HG02571 (cell line): ENCODE results near the gene GNG13.
"Not testable (repeated sequence)": the region's sequence is repeated elsewhere in the genome, so short reads cannot be mapped to it uniquely, and the experiment has no call there.

Experiments used
- ATAC-seq: cut with Tn5 transposase; IDR thresholded peaks from one replicate; pipeline ENCODE4 v1.9.1; 2021; ENCODE audit warnings: mild to moderate bottlenecking, moderate library complexity; ENCODE audit not compliant: unreplicated experiment

Gene GNG13

DNA sequence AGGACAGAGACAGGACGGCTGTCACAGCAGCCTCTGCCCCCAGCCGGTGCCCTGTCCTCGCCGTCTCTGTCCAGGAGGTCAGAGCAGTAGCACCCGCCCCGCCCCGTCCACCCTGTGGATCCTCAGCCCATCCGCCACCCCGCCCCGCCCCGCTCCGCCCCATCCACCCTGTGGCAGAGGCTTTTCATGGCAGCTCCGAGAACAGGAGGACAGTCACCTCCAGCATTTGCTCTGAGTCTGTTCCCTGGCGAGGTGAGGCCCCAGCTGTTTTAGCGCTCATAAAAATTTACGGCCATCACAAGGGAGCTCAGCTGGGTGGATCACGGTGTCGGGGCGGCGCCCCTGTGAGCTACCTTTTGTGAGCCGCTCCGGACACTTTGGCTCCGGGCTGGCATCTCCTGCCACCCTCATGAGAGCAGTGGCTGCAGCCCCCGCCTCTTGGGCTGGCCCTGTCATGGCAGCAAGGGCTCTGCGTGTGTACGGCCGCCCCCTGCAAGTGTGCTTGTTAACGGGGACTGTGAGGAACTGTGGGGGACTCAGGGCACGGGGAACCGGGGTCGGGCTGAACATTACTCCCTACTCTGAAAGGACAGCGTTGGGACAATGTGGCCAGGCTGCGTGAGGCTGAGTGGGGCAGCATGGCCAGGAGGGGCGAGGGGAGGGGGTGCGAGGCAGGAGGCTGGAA is 32.3 kb upstream of the GNG13 start:
- ATAC-seq: no peak

DNA sequence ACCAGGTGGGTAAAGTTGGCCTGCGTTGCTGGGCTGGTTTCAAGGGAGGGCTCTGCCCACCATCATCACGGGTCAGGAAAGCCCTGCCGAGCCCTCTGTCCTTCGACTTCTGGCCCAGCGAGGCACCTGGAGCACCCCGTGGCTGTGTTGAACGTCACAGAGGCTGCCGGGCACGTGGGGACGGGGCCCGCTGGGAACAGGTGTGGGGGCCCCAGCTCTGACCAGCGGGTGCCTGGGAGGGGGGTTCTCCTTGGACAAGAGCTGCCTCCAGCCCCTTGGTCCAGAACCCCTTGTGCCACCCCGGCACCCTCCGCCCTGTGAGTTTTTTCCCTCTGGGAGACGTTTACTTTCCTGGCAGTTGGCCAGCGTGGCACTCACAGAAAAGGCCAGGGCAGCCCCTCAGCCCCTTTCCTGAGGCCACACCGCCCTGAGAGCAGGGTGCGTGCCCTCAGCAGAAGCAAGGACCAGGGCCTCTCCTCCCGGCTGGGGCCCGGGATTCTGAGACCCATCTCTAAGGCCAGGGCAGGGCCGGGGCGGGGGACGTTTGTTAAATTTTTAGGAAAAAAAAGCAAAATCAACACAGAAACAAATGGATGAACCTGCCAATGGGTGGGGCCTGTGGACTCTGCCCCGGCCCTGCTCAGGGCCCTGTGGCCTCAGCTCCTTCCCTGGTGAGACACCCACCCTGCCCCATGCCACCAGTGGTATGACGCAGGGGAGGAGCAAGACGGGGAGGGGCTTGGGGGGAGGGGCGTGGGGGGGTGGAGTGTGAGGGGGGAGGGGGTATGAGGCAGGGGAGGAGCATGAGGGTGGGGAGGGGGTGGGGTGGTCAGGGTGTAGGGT is 31.3 kb upstream of the GNG13 start:
- ATAC-seq: no peak

DNA sequence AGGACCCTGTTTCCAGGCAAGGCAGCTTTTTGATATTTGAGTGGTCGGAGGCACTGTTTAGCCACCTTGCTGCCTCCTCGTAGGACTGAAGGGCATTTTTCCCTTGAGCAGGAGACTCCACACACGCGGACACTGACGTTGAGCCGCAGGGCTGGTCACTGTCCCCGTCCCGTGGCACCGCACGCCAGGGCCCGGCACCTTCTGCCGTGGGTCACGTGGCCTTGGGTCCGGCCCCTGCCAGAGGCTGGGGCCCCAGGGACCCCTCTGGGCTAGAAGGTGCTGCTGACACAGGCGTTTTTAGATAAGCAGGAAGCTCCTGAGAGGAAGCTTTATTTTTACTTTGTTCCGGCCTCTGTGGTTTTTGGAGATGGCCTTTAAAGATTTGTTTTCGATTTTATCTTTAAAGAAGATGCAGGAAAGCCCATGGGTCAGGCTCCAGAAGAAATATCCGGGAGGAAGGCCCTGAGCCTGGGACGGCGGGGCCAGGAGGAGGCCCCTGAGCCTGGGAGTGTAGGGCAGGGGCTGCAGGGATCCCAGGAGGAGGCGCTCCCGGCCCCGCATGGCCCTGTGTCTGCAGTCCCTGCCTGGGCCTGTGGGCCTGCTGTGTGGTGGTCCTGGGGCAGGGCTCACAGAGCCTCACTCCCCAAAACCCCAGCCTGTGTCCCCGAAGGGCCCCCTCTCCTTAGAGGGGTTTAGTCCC is 30.5 kb upstream of the GNG13 start:
- ATAC-seq: no peak

- no peak for ATAC-seq
Observed at GRCh38 chr16:830107-830870, 29.8 kb upstream of the GNG13 start.

GRCh38 chr16:828891-829290 is 28.4 kb upstream of the GNG13 start:
- no peak for ATAC-seq

DNA sequence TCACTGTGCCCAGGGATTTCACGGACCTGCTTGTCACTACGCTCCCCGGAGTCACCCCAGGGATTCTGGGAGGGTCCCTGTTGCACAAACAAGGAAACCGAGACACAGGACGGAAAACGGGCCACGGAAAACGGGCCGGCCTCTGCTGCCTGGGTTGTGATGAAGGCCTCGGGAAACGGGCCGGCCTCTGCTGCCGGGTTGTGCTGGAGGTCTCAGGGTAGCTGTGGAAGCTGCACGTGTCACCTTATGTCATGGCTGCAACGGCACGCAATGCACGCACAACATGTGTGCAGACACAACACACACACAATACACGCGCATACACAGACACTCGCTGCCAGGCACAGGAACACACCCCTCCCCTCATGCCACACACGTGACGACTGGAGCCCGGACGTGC is 27.0 kb upstream of the GNG13 start:
- ATAC-seq: no peak

- no peak for ATAC-seq
Observed at GRCh38 chr16:825341-826061, 25.0 kb upstream of the GNG13 start.

DNA sequence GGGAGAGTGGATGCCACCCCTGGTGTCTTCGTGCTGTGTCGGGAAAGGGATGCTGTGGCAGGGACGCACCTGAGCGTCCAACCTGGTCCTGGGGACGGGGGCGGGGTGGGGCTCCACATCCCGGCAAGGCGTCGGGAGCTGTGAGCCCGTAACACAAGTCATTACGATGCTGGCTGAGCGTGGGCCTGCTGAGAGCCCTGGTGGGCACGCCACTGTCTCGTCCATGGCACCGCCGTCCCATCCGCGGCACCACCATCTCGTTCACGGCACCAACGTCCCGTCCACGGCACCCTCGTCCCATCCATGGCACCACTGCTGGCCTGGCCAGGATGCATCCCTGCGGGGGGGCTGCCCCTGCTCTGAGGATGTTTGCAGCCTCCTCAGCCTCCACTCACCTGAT is 24.1 kb upstream of the GNG13 start:
- no peak for ATAC-seq

- ATAC-seq: no peak
Observed at GRCh38 chr16:824194-824593, 23.7 kb upstream of the GNG13 start.

DNA sequence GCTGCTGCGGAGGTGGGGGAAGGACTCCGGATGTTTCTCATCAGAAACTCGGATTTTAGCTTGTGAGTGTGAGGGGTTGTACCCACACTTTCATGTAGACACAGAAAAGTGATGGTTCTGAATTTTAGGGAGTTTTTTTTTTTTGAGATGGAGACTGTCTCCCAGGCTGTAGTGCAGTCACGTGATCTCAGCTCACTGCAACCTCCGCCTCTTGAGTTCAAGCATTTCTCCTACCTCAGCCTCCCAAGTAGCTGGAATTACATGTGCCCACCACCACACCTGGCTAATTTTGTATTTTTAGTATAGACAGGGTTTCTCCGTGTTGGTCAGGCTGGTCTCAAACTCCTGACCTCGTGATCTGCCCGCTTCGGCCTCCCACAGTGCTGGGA is 22.4 kb upstream of the GNG13 start:
- ATAC-seq: no peak

DNA sequence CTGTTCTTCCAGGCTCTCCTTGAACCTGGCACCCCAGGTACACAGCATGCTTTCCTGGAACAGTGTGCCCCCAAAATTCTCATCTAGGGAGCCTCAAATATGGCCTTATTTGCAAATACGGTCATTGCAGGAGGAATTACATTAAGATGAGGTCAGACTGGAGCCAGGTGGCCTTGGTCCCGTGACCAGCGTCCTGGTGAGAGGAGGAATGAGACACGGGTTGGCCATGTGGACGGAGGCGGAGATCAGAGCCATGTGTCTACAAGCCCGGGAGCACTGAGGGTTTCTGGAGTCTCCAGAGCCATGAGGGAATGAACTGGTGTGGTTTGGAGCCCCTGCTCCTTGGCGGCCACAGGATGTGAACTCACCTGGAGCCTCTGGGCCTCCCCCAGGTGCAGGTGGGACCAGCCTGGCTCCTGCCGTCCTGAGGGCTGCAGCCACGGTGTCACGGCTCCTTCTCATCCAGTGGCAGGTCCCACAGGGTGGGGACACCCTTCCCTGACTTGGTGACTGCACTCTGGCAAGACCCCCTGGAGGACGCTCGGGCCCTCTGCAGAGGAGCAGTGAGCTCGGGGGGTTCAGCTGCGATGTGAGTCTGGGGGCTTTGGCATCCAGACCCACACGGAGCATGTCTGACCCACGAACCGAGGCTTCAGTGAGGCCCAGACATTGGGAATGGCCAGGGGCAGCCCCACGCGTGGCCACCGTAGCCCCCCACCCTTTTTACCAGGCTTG is 21.8 kb upstream of the GNG13 start:
- no peak for ATAC-seq

GRCh38 chr16:821751-822150 is 21.2 kb upstream of the GNG13 start:
- ATAC-seq: no peak

DNA sequence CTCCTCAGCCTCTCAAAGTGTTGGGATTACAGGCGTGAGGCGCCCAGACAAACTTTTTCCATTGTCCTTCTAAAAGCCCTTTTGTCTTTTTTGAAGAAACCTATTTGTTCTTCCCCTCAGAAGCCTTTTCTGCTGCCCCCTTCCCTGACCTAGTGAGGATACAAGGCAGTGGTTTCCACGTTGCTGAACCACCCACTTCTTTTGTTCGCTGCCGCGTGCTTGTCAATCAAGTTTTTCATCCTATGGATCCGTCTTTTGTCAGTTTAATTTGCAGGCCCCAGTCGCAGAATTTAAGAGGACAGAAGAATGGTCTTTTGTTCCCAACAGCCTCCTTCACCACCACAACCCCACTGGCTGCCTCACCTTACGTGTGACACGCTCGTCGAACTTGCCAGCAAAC is 20.2 kb upstream of the GNG13 start:
- ATAC-seq: no peak

GRCh38 chr16:820044-820408 is 19.5 kb upstream of the GNG13 start:
- not testable (repeated sequence) for ATAC-seq

DNA sequence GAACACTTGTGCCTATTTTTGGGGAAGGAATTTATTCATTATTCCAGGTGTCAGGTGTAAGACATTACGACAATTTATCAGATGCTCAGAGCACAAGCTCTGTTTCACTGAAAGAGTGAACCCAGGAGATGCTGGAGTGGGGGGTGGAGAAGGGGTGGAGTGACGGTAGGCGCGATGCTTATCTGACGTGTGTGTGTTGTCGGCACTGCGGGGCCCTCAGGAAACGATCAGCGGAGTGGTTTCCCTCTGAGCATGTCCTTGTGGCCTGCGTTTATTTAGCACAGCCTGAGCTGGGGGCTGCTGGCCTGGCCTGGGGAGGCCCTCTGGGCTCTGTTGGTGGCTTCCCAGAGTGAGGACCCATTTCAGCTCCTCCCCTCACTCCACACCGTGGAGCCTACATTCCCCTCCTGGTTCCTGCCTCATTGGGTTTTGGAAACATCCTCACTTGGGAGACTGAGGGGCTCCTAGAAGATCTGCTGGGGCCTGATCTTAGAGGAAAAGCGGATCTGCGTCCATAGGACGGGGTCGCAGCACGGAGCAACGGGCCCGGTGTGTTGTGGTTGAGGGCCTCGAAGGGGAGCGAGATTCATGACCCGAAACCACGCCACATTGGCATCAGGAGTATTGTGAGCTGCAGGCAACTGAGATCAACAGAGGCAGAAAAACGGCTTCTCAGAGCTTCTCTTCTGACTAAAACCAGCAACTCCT is 19.0 kb upstream of the GNG13 start:
- ATAC-seq: no peak

DNA sequence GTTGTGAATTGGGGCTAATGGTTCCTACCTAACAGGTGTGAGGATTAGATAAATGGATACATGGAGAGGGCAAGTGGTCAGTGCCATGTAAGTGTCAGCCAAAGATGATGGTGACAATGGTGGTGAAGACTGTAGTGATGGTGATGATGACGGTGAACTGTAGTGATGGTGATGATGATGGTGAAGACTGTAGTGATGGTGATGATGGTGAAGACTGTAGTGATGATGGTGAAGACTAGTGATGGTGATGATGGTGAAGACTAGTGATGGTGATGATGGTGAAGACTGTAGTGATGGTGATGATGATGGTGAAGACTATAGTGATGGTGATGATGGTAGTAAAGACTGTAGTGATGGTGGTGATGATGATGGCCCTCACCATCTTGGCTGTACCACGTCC is 18.1 kb upstream of the GNG13 start:
- no peak for ATAC-seq

DNA sequence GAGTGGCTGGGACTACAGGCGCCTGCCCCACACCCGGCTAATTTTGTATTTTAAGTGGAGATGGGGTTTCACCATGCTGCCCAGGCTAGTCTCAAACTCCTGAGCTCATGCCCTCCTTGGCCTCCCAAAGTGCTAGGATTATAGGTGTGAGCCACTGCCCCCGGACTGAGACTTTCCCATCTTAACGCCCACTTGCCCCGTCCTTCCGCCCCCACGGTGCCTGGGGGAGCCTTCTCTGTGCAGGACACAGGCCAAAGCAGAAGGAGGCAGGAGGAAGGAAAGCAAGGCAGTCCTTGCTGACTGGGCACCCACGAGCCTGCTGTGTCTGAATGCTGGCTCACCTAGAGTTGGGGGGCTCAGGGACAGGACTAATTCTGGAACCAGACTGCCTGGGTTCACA is 17.6 kb upstream of the GNG13 start:
- ATAC-seq: no peak

DNA sequence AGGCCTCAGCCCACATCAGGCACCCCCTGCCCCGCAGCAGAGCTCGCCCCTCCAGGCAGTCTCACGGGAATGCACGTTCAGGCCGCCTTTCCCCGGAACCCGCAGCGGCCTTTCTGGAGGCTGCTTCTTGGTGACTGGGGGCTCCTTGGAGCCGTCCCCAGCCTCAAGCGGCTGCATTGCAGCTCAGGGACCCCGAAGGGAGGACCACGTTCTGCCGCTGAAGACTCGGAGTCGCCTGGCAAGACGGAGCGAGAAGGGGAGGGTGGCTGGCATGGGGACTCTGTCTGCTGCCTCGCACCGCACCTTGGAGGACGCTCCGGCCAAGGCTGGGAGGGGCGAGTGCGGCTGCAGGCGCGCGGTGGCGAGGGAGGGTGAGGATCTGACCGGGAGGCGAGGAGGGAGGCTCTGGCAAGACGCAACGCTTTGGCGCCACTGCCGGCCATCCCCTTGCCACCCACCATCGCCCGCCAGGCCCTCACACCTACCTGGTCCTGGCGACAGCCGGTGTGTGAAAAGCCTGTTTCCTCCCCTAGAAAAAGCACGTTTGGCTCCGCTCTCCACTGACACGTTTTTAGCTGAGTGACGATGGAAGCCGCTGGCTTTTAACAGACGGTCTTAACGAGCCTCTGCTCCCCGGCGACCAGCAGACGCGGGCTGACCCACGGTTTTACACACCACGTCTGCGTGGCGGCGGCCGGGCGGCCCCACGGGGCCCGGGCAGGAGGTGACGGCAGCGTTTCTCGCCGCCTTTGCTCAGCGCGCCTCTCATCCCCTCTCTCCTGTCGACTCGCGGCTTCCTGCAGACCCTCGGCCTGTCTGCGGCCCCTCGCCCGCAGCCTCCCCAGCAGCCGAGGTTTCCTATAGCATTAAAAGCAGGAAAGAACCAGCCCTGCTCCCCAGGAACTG is 16.7 kb upstream of the GNG13 start:
- ATAC-seq: no peak
